ENCODE measurements around the gene USP1.

The USP1 gene

GRCh38 chr1:62426794-62427193 is 10.1 kb upstream of the USP1 start:
- no peak for DNase-seq

- DNase-seq = no peak
Observed at GRCh38 chr1:62428351-62428750, 8.5 kb upstream of the USP1 start.

- DNase-seq = no peak
Observed at GRCh38 chr1:62429581-62429980, 7.3 kb upstream of the USP1 start.

GRCh38 chr1:62433861-62434617 is 2.8 kb upstream of the USP1 start:
- DNase-seq = no peak

- DNase-seq = no peak
Observed at GRCh38 chr1:62434618-62435001, 2.2 kb upstream of the USP1 start.

- DNase-seq = peak; percentile 48
Observed at GRCh38 chr1:62435231-62436038, 1.4 kb upstream of the USP1 start.

- DNase-seq = no peak
Observed at GRCh38 chr1:62436039-62436465, 797 bp upstream of the USP1 start.

GRCh38 chr1:62437273-62437940 is 558 bp downstream of the USP1 start:
- DNase-seq = no peak

- no peak for DNase-seq
Observed at GRCh38 chr1:62438163-62438562, 1.3 kb downstream of the USP1 start.

GRCh38 chr1:62439652-62440371 is 3.0 kb downstream of the USP1 start:
- no peak for DNase-seq

- DNase-seq = no peak
Observed at GRCh38 chr1:62444701-62445100, 7.9 kb downstream of the USP1 start.

- DNase-seq = no peak
Observed at GRCh38 chr1:62448221-62448933, 11.5 kb downstream of the USP1 start.

GRCh38 chr1:62450301-62450700 is 13.5 kb downstream of the USP1 start:
- DNase-seq = no peak

- no peak for DNase-seq
Observed at GRCh38 chr1:62452951-62453350, 16.1 kb downstream of the USP1 start.

GRCh38 chr1:62457955-62458354 is 21.1 kb downstream of the USP1 start:
- DNase-seq = no peak

- DNase-seq = no peak
Observed at GRCh38 chr1:62462370-62462769, 25.5 kb downstream of the USP1 start.

- DNase-seq = no peak
Observed at GRCh38 chr1:62467092-62467491, 30.2 kb downstream of the USP1 start.

GRCh38 chr1:62476525-62477219 is 39.8 kb downstream of the USP1 start:
- no peak for DNase-seq

GRCh38 chr1:62481681-62482080 is 44.8 kb downstream of the USP1 start:
- no peak for DNase-seq

GRCh38 chr1:62484824-62485468 is 48.1 kb downstream of the USP1 start:
- DNase-seq = no peak

- DNase-seq = no peak
Observed at GRCh38 chr1:62487956-62488355, 51.1 kb downstream of the USP1 start.
